IPS-NIHi7 (cell line): ENCODE data around the gene OR2T6.
"Not testable (repeated sequence)": the region's sequence is repeated elsewhere in the genome, so short reads cannot be mapped to it uniquely, and the experiment has no call there.

Source experiments
- DNase-seq: peaks from one replicate; pipeline ENCODE4 v3.0.0; 2012; ENCODE audit warnings: mixed read lengths; ENCODE audit errors: extremely low spot score

OR2T6 gene

DNA sequence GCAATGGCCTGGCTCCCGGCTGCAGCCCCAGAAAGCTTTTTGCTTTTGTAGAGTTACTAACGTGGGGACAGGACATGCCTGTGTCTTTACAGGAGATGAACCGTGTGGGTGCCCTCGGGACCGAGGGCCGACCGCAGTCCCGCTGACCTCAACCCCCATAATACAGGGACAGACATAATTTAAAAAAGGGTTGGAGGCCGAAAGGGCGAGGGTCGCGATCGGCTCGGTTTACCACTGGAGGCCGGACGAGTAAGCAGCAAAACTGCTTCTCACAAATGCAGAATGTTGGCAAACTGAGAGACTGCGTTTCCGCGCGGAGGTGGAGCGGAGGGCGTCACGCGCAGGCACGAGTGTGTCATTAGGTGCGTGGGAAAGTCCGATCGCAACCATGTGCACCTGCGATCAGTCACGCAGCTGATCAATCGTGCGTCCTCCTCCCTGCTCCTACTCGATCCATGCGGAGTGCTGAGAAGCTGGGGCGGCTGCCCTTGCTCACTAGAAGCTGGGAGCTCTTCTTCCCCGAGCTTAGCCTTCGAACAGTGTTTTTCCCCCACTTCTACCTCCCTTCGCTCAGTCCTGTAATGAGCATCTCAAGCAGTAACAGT lies 58.4 kb downstream of the OR2T6 start:
- DNase-seq = not testable (repeated sequence)

- not testable (repeated sequence) for DNase-seq
These were observed 59.4 kb downstream of the OR2T6 start for GRCh38 chr1:248434913-248435312.

GRCh38 chr1:248436303-248436702 lies 60.8 kb downstream of the OR2T6 start:
- not testable (repeated sequence) for DNase-seq

GRCh38 chr1:248438668-248439067 lies 63.1 kb downstream of the OR2T6 start:
- not testable (repeated sequence) for DNase-seq

GRCh38 chr1:248439283-248439682 lies 63.7 kb downstream of the OR2T6 start:
- DNase-seq = not testable (repeated sequence)
